ENCODE measurements around the gene SPINT2. TPM values are rescaled to one million over a fixed set of nuclear protein-coding genes. Genes with fewer than 3 reads are reported as not detected.

SPINT2 gene
- total RNA-seq, 4 donors from 2014 or later, result 158 to 1,321 (median 873) TPM

DNA sequence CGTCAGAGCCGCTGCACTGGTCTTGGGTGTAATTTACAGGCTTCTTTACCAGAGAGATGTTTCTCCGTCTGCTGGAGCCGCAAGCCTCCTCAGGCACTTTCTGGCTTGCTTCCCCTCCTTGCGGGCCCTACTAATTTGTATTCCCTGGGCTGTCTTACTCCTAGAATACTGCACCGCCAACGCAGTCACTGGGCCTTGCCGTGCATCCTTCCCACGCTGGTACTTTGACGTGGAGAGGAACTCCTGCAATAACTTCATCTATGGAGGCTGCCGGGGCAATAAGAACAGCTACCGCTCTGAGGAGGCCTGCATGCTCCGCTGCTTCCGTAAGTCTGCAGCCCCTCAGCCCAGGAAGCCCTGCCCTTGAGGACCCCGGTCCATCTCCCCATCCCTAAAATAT lies 25.6 kb downstream of the SPINT2 start:
- Histone ChIP-seq H3K27me3 (no peaks in the 10 kb centered on the region), H3K4me3 (no peak overlapping the region), H3K4me1 (no peaks in the 10 kb centered on the region), H3K27ac (no peak overlapping the region), H3K9me3 (no peaks in the 10 kb centered on the region), H3K36me3 (peaks cover 0 to 69% (median 0%) of the 10 kb centered on the region in 3 donors)
- DNase-seq, result no peak
- TF ChIP-seq, protein P1, sequence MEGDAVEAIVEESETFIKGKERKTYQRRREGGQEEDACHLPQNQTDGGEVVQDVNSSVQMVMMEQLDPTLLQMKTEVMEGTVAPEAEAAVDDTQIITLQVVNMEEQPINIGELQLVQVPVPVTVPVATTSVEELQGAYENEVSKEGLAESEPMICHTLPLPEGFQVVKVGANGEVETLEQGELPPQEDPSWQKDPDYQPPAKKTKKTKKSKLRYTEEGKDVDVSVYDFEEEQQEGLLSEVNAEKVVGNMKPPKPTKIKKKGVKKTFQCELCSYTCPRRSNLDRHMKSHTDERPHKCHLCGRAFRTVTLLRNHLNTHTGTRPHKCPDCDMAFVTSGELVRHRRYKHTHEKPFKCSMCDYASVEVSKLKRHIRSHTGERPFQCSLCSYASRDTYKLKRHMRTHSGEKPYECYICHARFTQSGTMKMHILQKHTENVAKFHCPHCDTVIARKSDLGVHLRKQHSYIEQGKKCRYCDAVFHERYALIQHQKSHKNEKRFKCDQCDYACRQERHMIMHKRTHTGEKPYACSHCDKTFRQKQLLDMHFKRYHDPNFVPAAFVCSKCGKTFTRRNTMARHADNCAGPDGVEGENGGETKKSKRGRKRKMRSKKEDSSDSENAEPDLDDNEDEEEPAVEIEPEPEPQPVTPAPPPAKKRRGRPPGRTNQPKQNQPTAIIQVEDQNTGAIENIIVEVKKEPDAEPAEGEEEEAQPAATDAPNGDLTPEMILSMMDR (IDR thresholded peaks at IDR 0.05), result no peak
- TF ChIP-seq POLR2A (IDR thresholded peaks at IDR 0.05), result no peak

DNA sequence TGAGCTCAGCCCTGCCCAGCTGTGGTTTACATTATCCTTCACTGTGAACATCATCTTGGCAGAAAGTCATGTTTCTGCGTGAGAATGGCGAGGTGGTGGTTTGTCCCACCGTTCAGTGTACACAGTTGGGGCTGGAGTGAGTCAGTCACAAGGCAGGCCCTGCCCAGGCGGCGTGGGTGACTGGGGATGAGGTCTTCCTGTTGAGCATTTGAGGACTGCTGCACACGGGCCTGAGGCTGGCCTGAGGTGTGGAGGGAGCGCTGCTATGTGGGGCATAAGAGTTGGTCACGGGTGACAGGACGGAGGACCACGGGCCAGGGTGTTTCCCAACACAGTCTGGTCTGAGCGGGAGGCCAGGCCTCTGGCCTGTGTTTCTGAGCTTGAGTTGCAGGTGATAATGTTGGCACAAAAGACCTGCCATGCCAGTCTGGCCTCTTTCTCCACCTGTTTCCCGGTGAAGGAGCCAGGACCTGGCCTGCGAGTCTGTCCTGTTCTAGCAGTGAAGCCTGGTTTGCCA lies 26.3 kb downstream of the SPINT2 start:
- TF ChIP-seq, protein P1 (IDR thresholded peaks at IDR 0.05), result no peak
- no peak for TF ChIP-seq POLR2A (IDR thresholded peaks at IDR 0.05)
- Histone ChIP-seq H3K27ac (no peak overlapping the region), H3K36me3 (peaks cover 0 to 64% (median 0%) of the 10 kb centered on the region in 3 donors), H3K4me1 (no peaks in the 10 kb centered on the region), H3K4me3 (no peak overlapping the region), H3K9me3 (no peaks in the 10 kb centered on the region), H3K27me3 (no peaks in the 10 kb centered on the region)
- DNase-seq, result no peak

DNA sequence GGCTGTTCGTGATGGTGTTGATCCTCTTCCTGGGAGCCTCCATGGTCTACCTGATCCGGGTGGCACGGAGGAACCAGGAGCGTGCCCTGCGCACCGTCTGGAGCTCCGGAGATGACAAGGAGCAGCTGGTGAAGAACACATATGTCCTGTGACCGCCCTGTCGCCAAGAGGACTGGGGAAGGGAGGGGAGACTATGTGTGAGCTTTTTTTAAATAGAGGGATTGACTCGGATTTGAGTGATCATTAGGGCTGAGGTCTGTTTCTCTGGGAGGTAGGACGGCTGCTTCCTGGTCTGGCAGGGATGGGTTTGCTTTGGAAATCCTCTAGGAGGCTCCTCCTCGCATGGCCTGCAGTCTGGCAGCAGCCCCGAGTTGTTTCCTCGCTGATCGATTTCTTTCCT lies 27.5 kb downstream of the SPINT2 start:
- H3K27me3 ChIP-seq, result no peaks in the 10 kb centered on the region
- no peaks in the 10 kb centered on the region for H3K4me1 ChIP-seq
- no peak overlapping the region for H3K4me3 ChIP-seq
- H3K27ac ChIP-seq, result no peak overlapping the region
- TF ChIP-seq POLR2A (IDR thresholded peaks at IDR 0.05), result no peak
- TF ChIP-seq, protein P1 (IDR thresholded peaks at IDR 0.05), result no peak
- peaks cover 0 to 55% (median 0%) of the 10 kb centered on the region in 3 donors for H3K36me3 ChIP-seq
- DNase-seq, result no peak
- H3K9me3 ChIP-seq, result no peaks in the 10 kb centered on the region

DNA sequence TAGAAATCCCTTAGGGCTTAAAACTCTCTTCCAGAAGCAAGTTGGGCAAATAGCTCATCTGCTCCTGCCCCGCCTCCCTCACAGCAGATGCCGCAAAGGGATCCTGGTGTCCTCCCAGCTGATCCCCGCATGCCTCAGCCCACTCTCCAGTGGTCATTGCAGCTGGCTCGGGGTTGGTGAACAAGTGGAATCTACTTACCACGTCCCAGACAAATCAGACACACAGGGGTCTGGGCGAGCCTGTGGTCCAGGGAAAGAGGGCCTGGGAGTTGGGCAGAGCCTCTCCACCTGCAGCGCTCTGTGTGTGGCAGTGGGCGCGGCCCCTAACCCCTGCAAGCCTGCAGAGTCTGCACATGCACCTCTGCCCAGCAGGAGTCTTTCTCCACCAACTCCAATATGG lies 28.9 kb downstream of the SPINT2 start:
- H3K27ac ChIP-seq, result no peak overlapping the region
- no peak for DNase-seq
- no peaks in the 10 kb centered on the region for H3K27me3 ChIP-seq
- TF ChIP-seq, protein P1 (IDR thresholded peaks at IDR 0.05), result no peak
- no peak for TF ChIP-seq POLR2A (IDR thresholded peaks at IDR 0.05)
- H3K4me3 ChIP-seq, result no peak overlapping the region
- H3K36me3 ChIP-seq, result peaks cover 0 to 46% (median 0%) of the 10 kb centered on the region in 3 donors
- no peaks in the 10 kb centered on the region for H3K9me3 ChIP-seq
- H3K4me1 ChIP-seq, result no peaks in the 10 kb centered on the region

DNA sequence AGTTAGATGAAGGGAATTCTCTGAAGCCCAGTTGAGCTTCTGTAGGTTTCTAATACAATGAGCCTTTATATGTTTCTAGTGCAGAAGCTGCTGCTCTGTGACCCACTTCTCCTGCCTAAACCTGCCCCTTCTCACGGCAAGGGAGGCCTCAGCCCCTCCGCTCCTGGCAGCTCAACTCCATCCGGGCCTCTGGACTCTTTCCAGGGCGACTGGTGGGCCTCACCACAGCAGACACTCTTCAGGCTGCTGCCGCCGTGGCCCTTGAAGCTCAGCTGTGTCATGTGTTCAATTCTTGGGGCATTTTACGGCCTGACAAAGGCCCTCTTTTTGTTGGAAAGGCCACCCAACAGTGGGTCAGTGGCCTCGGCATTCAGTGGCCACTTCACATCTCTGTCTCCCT lies 29.7 kb downstream of the SPINT2 start:
- DNase-seq, result no peak
- Histone ChIP-seq H3K27ac (no peak overlapping the region), H3K9me3 (no peaks in the 10 kb centered on the region), H3K4me3 (no peak overlapping the region), H3K36me3 (peaks cover 0 to 38% (median 0%) of the 10 kb centered on the region in 3 donors), H3K4me1 (no peaks in the 10 kb centered on the region), H3K27me3 (no peaks in the 10 kb centered on the region)
- TF ChIP-seq, protein P1 (IDR thresholded peaks at IDR 0.05), result no peak
- no peak for TF ChIP-seq POLR2A (IDR thresholded peaks at IDR 0.05)

All from Peyer's patch (tissue), 4 donors.